Sigmoid colon (tissue), 4 donors: Measurements from ENCODE around the gene STK11.

Experiments
- POLR2A ChIP-seq, 2 donors: fragments of 450-650 bp; IDR thresholded peaks; one replicate each; pipeline ENCODE4 v1.6.1; 2016; ENCODE audit warnings: antibody characterized with exemption in 2 of 2, mild to moderate bottlenecking in 2 of 2, moderate library complexity in 2 of 2
- POLR2AphosphoS5 ChIP-seq, 4 donors: sonication (generic); formaldehyde crosslinking; IDR thresholded peaks; one replicate each; pipeline ENCODE4 v1.6.1; 2017; ENCODE audit warnings: antibody characterized with exemption in 4 of 4
- TF ChIP-seq, protein P1 (sequence below), 4 experiments: fragments of 450-650 bp in 3 of 4; fragments of 200-600 bp in 1 of 4; IDR thresholded peaks; one replicate each; pipeline ENCODE4 v1.5.1; 2016 to 2019; ENCODE audit warnings: antibody characterized with exemption in 4 of 4, mild to moderate bottlenecking in 3 of 4, moderate library complexity in 2 of 4

DNA sequence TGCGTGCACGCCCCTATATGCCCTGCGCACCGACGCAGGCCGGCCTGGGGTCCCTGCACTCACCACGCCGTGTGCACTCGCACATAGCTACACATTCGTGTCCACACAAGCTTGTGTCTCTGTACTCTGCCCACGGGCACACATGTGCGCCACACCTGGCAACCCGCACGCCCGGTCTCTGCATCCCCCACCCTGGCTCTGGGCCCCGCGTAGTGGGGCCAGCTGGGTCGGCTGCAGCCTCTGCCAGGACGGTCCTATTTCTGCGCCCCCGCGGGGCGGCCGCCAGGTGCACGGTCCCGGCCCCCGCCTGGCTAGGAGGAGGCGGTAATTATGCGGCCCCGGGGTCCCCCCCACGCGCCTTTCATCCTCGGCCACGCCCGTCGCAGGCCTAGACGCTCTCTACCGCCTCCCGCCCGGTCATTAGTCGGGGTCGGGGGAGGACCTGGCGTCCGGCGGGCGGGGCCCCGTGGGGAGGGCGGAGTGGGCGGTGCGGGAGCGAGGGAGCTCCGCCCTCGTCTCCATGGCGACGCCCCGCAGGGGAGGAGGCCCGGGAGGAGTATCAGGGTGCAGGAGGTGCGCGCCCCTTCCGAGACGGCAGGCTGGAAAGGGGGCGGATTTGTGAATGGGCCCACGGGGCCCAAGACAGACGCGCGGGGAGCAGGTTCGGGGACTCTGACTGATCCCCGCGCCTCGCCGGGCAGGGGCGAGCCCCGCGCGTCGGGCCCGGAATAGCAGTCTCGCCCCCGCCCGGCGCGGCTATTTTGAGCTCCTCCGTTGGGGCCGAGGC, 60.7 kb downstream of the STK11 start:
- TF ChIP-seq POLR2AphosphoS5 (IDR thresholded peaks at IDR 0.05) (peak in 2 of 4 donors; percentile 30 to 74), POLR2A (IDR thresholded peaks at IDR 0.05) (no peak)
- TF ChIP-seq, protein P1, sequence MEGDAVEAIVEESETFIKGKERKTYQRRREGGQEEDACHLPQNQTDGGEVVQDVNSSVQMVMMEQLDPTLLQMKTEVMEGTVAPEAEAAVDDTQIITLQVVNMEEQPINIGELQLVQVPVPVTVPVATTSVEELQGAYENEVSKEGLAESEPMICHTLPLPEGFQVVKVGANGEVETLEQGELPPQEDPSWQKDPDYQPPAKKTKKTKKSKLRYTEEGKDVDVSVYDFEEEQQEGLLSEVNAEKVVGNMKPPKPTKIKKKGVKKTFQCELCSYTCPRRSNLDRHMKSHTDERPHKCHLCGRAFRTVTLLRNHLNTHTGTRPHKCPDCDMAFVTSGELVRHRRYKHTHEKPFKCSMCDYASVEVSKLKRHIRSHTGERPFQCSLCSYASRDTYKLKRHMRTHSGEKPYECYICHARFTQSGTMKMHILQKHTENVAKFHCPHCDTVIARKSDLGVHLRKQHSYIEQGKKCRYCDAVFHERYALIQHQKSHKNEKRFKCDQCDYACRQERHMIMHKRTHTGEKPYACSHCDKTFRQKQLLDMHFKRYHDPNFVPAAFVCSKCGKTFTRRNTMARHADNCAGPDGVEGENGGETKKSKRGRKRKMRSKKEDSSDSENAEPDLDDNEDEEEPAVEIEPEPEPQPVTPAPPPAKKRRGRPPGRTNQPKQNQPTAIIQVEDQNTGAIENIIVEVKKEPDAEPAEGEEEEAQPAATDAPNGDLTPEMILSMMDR (IDR thresholded peaks at IDR 0.05) = no peak
